Body of pancreas (tissue), 4 donors: ENCODE results near the gene HOXB3. TPM values are rescaled to one million over a fixed set of nuclear protein-coding genes. Genes with fewer than 3 reads are reported as not detected.

Experiments
- ATAC-seq: fragments of 150-250 bp; one replicate; pipeline ENCODE4 v1.9.1; 2016
- DNase-seq, 4 donors: peaks; one replicate each; pipeline ENCODE4 v3.0.0-alpha.2; 2019
- H3K27ac ChIP-seq, 4 donors: fragments of 200-600 bp; sonication (generic); 1 replicate in 3 of 4; 2 replicates in 1 of 4; pipeline versions ENCODE4 v1.5.1 to v1.6.1; 2016 to 2019; ENCODE audit warnings: mild to moderate bottlenecking in 1 of 4, mixed read lengths in 1 of 4, moderate library complexity in 1 of 4
- H3K27me3 ChIP-seq, 2 donors: fragments of 200-600 bp; sonication (generic); one replicate each; pipeline ENCODE4 v1.6.0; 2016; ENCODE audit warnings: mild to moderate bottlenecking in 1 of 2
- H3K36me3 ChIP-seq, 2 donors: fragments of 200-600 bp; sonication (generic); replicated peaks in 1 of 2; 2 replicates each; pipeline ENCODE4 v1.5.1; 2016; ENCODE audit warnings: low read depth in 2 of 2; ENCODE audit not compliant: insufficient read depth in 1 of 2
- H3K4me1 ChIP-seq: fragments of 200-600 bp; sonication (generic); one replicate; pipeline ENCODE4 v1.6.0; 2016
- H3K4me3 ChIP-seq, 2 donors: fragments of 200-600 bp; sonication (generic); 1 replicate in 1 of 2; 2 replicates in 1 of 2; pipeline ENCODE4 v1.5.1; 2016 to 2019
- H3K9me3 ChIP-seq, 3 donors: fragments of 200-600 bp; sonication (generic); 1 replicate in 2 of 3; 2 replicates in 1 of 3; pipeline ENCODE4 v1.5.1; 2016
- CTCF ChIP-seq, 7 experiments: fragments of 450-650 bp in 4 of 7; fragments of 200-600 bp in 3 of 7; sonication (generic) in 3 of 7; IDR thresholded peaks; one replicate each; pipeline ENCODE4 v1.5.1; 2016 to 2019; ENCODE audit warnings: antibody characterized with exemption in 7 of 7
- POLR2A ChIP-seq, 3 donors: fragments of 450-650 bp; IDR thresholded peaks; one replicate each; pipeline ENCODE4 v1.6.1; 2016; ENCODE audit warnings: antibody characterized with exemption in 3 of 3, mild to moderate bottlenecking in 2 of 3
- WGBS, 2 donors: methylation state at CpG; one replicate each; pipeline ENCODE4 v1.1.5; 2017; 5-methylcytosine and 5-hydroxymethylcytosine counted together
- intact Hi-C: fragments of 100-400 bp; cut with DNase I; formaldehyde crosslinking; loops from one replicate; pipeline ENCODE4 v1.15.1; 2023
- total RNA-seq, 2 donors: library from RNA; depleted of rRNA; stranded (reverse); fragments of >200 nt; gene quantifications; one replicate each; pipeline ENCODE4 v1.1.0, GENCODE V29; 2016

HOXB3 gene
- total RNA-seq, 2 donors from 2014 or later: 2.9 TPM; not detected in 1

DNA sequence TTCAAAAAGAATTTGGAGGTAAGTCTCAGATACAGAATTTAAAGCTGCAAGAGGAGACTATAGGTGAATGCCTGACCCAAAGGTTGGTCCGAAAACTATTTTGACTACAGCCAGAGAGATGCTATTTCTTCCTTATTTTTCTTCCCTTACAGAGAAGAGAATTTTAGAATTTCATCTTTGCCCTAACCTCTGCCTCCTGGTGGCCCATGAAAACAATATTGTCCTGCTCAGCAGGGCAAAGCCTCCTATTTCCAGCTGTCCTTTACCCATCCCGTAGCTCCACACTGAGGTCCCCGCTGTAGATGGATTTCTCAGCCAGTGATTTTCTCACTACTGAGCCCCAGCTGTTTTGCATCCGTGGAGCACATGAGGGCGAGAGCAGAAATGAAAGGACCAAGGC is 83.8 kb downstream of the HOXB3 start:
- Histone ChIP-seq H3K4me3 (no peak overlapping the region), H3K27me3 (no peaks in the 10 kb centered on the region), H3K36me3 (no peaks in the 10 kb centered on the region), H3K4me1 (no peaks in the 10 kb centered on the region), H3K27ac (no peak overlapping the region), H3K9me3 (no peaks in the 10 kb centered on the region)
- intact Hi-C loops: no loop called here
- WGBS, 2 donors: 76% methylated on average over 5 of the region's 5 CpGs
- TF ChIP-seq POLR2A (IDR thresholded peaks at IDR 0.05): no peak
- no peak for TF ChIP-seq CTCF (IDR thresholded peaks at IDR 0.05)
- DNase-seq (no peak), ATAC-seq (no peak)

GRCh38 chr17:48505788-48506187 is 84.3 kb downstream of the HOXB3 start:
- Histone ChIP-seq H3K4me1 (no peaks in the 10 kb centered on the region), H3K27me3 (no peaks in the 10 kb centered on the region), H3K36me3 (no peaks in the 10 kb centered on the region), H3K4me3 (no peak overlapping the region), H3K27ac (no peak overlapping the region), H3K9me3 (no peaks in the 10 kb centered on the region)
- DNase-seq: peak in 1 of 4 donors; percentile 38
- WGBS, 2 donors: 30 to 33% methylated on average over 1 of the region's 1 CpG
- ATAC-seq: peak; percentile 58
- intact Hi-C loops: no loop called here
- no peak for TF ChIP-seq CTCF (IDR thresholded peaks at IDR 0.05)
- TF ChIP-seq POLR2A (IDR thresholded peaks at IDR 0.05): no peak

- no peaks in the 10 kb centered on the region for H3K36me3 ChIP-seq
- no peaks in the 10 kb centered on the region for H3K27me3 ChIP-seq
- H3K4me1 ChIP-seq: no peaks in the 10 kb centered on the region
- intact Hi-C loops: no loop called here
- no peak overlapping the region for H3K4me3 ChIP-seq
- DNase-seq: no peak
- H3K27ac ChIP-seq: no peak overlapping the region
- TF ChIP-seq POLR2A (IDR thresholded peaks at IDR 0.05) (no peak), CTCF (IDR thresholded peaks at IDR 0.05) (no peak)
- no peaks in the 10 kb centered on the region for H3K9me3 ChIP-seq
- 77 to 79% methylated on average over 2 of the region's 2 CpGs for WGBS, 2 donors
- ATAC-seq: no peak
Observed at GRCh38 chr17:48504953-48505352, 85.1 kb downstream of the HOXB3 start.

DNA sequence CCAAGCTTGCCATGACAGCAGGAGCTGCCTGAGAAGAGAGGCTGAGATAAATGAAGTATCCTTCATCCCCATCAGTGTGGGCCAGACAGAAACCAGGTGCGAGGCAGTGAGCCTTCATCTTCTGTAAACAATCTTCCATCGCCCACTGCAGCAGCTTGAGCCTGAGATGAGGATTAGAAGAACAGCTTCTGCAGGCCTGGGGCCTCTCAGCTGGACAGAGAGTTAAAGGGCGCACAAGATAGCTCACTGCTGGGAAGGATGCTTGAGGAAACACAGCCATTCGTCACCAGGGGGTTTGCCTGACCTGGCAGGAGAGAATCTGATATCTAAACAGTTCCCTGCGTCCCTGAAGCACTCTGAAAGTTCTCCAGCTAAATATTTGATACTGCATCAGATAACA is 86.3 kb downstream of the HOXB3 start:
- no peaks in the 10 kb centered on the region for H3K9me3 ChIP-seq
- no peaks in the 10 kb centered on the region for H3K27me3 ChIP-seq
- H3K4me3 ChIP-seq: no peak overlapping the region
- DNase-seq (no peak), ATAC-seq (no peak)
- H3K36me3 ChIP-seq: no peaks in the 10 kb centered on the region
- no peak for TF ChIP-seq POLR2A (IDR thresholded peaks at IDR 0.05)
- no peak for TF ChIP-seq CTCF (IDR thresholded peaks at IDR 0.05)
- no peaks in the 10 kb centered on the region for H3K4me1 ChIP-seq
- WGBS, 2 donors: 70 to 78% methylated on average over 5 of the region's 5 CpGs
- no peak overlapping the region for H3K27ac ChIP-seq
- intact Hi-C loops: no loop called here

DNA sequence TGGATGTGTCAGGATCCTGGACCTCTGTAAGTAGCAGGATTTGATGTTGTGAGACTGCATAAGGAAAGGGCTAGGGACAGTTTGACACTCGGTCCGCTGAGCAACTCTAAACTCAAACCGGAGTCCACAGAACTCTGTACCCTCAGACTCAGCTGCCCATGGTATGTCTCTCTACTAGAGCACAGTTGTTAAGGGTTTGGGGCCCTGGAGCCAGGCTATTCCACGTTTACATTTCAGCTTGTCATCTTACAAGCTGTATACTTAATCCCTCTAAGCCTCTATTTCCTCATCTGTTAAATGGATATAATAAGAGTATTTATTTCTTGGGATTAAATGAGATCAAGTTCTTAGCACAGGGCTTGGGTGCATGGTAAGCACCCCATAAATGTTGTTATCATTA is 87.1 kb downstream of the HOXB3 start:
- 68 to 74% methylated on average over 4 of the region's 4 CpGs for WGBS, 2 donors
- H3K27me3 ChIP-seq: no peaks in the 10 kb centered on the region
- TF ChIP-seq CTCF (IDR thresholded peaks at IDR 0.05): no peak
- no peak for TF ChIP-seq POLR2A (IDR thresholded peaks at IDR 0.05)
- no peak overlapping the region for H3K27ac ChIP-seq
- H3K4me3 ChIP-seq: no peak overlapping the region
- no peak for ATAC-seq
- no peaks in the 10 kb centered on the region for H3K4me1 ChIP-seq
- H3K9me3 ChIP-seq: no peaks in the 10 kb centered on the region
- DNase-seq: no peak
- intact Hi-C loops: no loop called here
- H3K36me3 ChIP-seq: no peaks in the 10 kb centered on the region
